ENCODE measurements around the gene GRAP2. TPM values are rescaled to one million over a fixed set of nuclear protein-coding genes. Genes with fewer than 3 reads are reported as not detected.
A peak's percentile ranks its signal among the peaks of the same experiment; 100 is the strongest.
"Not testable (repeated sequence)": the region's sequence is repeated elsewhere in the genome, so short reads cannot be mapped to it uniquely, and the experiment has no call there.

Gene GRAP2
- total RNA-seq, 2 experiments from 2014 or later: 108 to 111 TPM

DNA sequence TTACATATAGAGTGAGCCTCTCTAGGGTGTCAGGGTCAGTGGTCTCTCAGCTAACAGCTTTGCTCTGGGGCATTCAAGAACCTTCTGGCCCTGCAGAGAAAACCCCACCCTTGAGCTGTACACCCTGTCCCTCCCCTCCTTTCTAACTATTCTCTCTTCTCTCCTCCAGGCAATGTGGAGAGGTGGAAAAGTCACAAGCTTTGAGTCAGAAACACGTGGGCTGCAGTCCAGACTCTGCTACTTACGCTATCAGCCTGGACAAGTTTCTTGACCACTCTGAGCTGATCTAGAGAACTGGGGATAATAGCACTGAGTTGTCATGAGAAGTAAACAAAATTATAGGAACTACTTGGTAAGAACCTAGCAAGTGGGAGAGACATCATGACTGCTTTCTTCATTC is 83.1 kb downstream of the GRAP2 start:
- ChIA-PET CTCF (no interaction called here), POLR2A (interaction anchor here (1.2 to 1.5 kb wide), 3 partner anchors 10 to 41 kb away, joined by 3 to 4 read pairs (median 3); partner anchors contain the start of gene FAM83F)
- Mint-ChIP-seq H3K9me3 (no peaks in the 10 kb centered on the region), H3K4me3 (no peak overlapping the region), H3K27ac (no peak overlapping the region), H3K4me1 (peaks cover 20% of the 10 kb centered on the region), H3K36me3 (ENCODE audit: low read depth) (peaks cover 10% of the 10 kb centered on the region), H3K27me3 (peaks cover 6% of the 10 kb centered on the region)
- no peak for DNase-seq

DNA sequence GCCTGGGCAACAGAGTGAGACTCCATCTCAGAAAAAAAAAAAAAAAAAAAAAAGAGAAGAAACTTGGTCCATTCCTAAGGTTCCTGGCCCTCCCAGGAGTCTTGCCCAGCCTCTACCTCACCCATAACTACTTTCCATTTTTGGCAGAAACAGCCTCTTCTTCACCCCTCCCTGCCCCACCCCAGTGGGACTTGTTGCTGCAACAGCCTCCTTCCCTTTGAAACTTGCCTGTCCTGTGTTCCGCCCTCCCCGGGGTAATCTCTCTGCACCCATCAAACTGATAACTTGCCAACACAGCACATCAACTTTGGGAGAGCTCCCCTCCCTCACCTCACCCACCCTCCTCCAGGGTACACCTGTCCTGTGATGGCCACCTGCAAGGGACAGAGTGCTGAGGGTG is 83.9 kb downstream of the GRAP2 start:
- POLR2A ChIA-PET: interaction anchor here (1.2 to 1.5 kb wide), 2 partner anchors 10 to 40 kb away, joined by 3 to 4 read pairs; partner anchors contain the start of gene FAM83F
- Mint-ChIP-seq H3K4me3 (no peak overlapping the region), H3K27ac (no peak overlapping the region)

DNA sequence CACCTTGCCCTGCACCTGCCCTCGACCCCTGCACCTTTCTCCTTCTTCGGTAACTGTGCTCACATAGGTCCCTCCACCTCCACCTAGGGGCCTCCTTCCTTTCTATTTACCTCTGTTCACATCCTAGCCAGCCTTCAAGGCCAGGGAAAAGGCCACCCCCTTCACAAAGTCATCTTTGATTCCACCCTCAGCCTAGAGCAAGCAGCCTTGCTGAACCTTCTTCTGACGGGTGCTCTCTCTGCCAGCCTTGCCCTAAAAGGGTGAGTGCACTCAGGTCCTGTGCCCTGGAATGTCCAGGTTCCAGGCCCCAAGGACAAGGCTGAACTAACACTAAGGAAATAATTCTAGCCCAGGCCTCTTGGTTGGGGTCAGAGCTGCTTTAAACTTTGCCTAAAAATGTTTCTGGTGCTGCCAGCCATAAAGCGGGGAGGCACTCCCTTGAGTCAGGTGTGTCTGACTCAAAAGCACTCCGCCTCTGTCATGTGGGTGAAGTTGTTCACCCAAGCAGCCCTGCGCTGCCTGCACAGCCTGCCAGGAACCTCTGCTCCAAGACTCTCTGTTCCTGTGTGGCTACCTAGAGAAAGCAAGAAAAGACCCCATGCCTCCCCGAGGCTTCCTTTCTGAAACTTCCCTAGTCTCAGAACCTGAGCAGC is 84.6 kb downstream of the GRAP2 start:
- ChIA-PET CTCF (no interaction called here), POLR2A (no interaction called here)
- no peak overlapping the region for H3K27ac Mint-ChIP-seq
- H3K9me3 Mint-ChIP-seq: no peaks in the 10 kb centered on the region
- H3K36me3 Mint-ChIP-seq (ENCODE audit: low read depth): no peaks in the 10 kb centered on the region
- no peak overlapping the region for H3K4me3 Mint-ChIP-seq
- DNase-seq: no peak
- H3K4me1 Mint-ChIP-seq: peaks cover 10% of the 10 kb centered on the region
- peaks cover 14% of the 10 kb centered on the region for H3K27me3 Mint-ChIP-seq

More for the DNA sequence above, 83.9 kb downstream of the GRAP2 start:
- no peak for DNase-seq
- Mint-ChIP-seq H3K4me1 (peaks cover 16% of the 10 kb centered on the region), H3K36me3 (ENCODE audit: low read depth) (peaks cover 4% of the 10 kb centered on the region), H3K9me3 (no peaks in the 10 kb centered on the region), H3K27me3 (peaks cover 13% of the 10 kb centered on the region)
- CTCF ChIA-PET: no interaction called here

DNA sequence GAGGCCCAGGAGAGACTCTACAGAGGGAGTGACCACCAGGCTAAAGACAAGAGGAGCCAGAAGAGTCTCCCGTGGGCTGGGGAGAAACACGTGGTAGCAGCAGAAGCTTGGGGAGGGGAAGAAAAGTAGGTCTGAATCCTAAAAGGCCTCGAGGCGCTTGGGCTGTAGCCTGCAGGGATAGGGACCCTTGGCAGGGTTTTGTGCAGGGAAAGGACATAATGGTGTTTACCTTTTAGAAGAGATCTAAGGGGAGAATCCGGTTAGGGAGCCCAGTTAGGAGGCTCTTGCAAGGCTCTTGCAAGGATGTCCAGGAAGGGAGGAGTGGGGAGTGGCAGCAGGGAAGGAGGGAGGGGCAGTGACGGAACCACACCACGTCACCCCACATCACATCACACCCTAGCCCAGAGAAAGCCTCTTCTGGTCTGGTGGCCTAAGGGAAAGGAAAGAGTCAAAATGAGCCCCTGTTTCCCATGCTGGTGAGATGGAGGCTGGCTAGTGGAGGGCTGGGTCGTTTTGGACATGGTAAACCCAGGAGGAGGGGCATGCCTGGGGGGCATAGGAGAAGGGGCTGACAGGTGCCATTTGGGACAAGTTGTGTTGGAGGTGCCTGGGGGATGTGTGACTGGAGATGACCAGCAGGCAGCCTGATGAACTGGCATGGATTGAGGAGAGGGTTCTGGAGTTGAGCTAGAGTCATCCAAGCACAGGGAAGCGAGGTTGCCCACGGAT is 87.7 kb downstream of the GRAP2 start:
- H3K9me3 Mint-ChIP-seq: no peaks in the 10 kb centered on the region
- no peaks in the 10 kb centered on the region for H3K36me3 Mint-ChIP-seq (ENCODE audit: low read depth)
- POLR2A ChIA-PET: no interaction called here
- peaks cover 33% of the 10 kb centered on the region for H3K27me3 Mint-ChIP-seq
- CTCF ChIA-PET: no interaction called here
- no peak for DNase-seq
- H3K4me1 Mint-ChIP-seq: peaks cover 10% of the 10 kb centered on the region
- no peak overlapping the region for H3K4me3 Mint-ChIP-seq
- no peak overlapping the region for H3K27ac Mint-ChIP-seq

DNA sequence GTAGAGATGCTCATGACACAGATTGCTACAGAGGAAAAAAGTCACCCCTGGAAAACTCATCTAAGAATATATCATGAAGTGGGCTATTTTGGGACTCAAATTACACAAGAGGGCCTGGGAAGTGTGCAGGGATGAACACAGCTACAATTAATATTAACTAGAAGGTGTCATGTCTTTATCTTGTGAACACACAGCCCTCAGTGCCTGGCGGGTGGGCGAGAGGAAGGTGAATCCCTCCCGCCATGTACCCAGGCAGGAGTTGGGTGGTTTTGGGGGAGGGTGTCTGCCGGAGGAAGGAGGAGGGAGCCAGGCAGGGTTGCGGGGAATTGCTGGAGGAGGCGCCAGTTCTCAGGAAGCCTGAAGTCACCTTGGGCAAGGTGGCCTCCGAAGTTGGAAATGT is 88.7 kb downstream of the GRAP2 start:
- ChIA-PET POLR2A (no interaction called here), CTCF (no interaction called here)
- H3K27ac Mint-ChIP-seq: no peak overlapping the region
- peaks cover 17% of the 10 kb centered on the region for H3K4me1 Mint-ChIP-seq
- H3K4me3 Mint-ChIP-seq: no peak overlapping the region
- no peaks in the 10 kb centered on the region for H3K36me3 Mint-ChIP-seq (ENCODE audit: low read depth)
- peaks cover 41% of the 10 kb centered on the region for H3K27me3 Mint-ChIP-seq
- DNase-seq: no peak
- no peaks in the 10 kb centered on the region for H3K9me3 Mint-ChIP-seq

DNA sequence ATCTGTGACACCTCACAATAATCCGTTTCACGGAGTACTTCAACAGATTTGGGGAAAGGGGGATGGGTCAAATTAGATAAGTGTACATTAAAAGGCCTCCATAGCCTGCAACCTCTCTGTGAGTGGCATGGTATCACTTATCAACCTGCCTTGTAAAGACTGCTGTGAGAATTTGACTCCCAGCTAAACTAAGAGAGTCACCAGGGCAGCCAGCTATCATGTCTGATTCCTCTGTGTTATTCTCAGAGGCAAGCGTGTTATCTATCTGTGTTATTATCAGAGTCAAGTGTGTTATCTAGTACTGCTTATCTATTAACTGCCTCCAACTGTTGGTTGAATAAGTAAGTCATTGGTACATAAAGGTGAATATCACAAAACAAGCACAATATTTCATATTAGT is 89.8 kb downstream of the GRAP2 start:
- H3K4me3 Mint-ChIP-seq: no peak overlapping the region
- no peak overlapping the region for H3K27ac Mint-ChIP-seq
- DNase-seq: no peak
- H3K27me3 Mint-ChIP-seq: peaks cover 42% of the 10 kb centered on the region
- CTCF ChIA-PET: interaction anchor here (0.7 kb wide), 1 partner anchor 224 kb away, joined by 3 read pairs; no protein-coding TSS in a partner anchor
- H3K36me3 Mint-ChIP-seq (ENCODE audit: low read depth): no peaks in the 10 kb centered on the region
- POLR2A ChIA-PET: no interaction called here
- H3K4me1 Mint-ChIP-seq: peaks cover 12% of the 10 kb centered on the region
- H3K9me3 Mint-ChIP-seq: no peaks in the 10 kb centered on the region

GRCh38 chr22:39991159-39991860 is 90.4 kb downstream of the GRAP2 start:
- CTCF ChIA-PET: interaction anchor here (0.8 to 0.9 kb wide), 2 partner anchors 49 to 457 kb away, joined by 3 read pairs; no protein-coding TSS in a partner anchor
- no peak for DNase-seq
- Mint-ChIP-seq H3K27me3 (peaks cover 48% of the 10 kb centered on the region), H3K9me3 (no peaks in the 10 kb centered on the region), H3K4me1 (peaks cover 10% of the 10 kb centered on the region), H3K36me3 (ENCODE audit: low read depth) (no peaks in the 10 kb centered on the region), H3K4me3 (no peak overlapping the region), H3K27ac (no peak overlapping the region)
- POLR2A ChIA-PET: no interaction called here

- CTCF ChIA-PET: interaction anchor here (0.8 to 0.9 kb wide), 2 partner anchors 50 to 458 kb away, joined by 3 read pairs; no protein-coding TSS in a partner anchor
- Mint-ChIP-seq H3K27ac (no peak overlapping the region), H3K4me1 (peaks cover 10% of the 10 kb centered on the region), H3K36me3 (ENCODE audit: low read depth) (no peaks in the 10 kb centered on the region), H3K4me3 (no peak overlapping the region), H3K27me3 (peaks cover 58% of the 10 kb centered on the region), H3K9me3 (no peaks in the 10 kb centered on the region)
- POLR2A ChIA-PET: no interaction called here
- no peak for DNase-seq
Observed at GRCh38 chr22:39992088-39992826, 91.4 kb downstream of the GRAP2 start.

- H3K4me3 Mint-ChIP-seq; POLR2A ChIA-PET; H3K36me3 Mint-ChIP-seq (ENCODE audit: low read depth); DNase-seq; H3K27ac Mint-ChIP-seq; H3K9me3 Mint-ChIP-seq; CTCF ChIA-PET: not testable (repeated sequence)
- H3K27me3 Mint-ChIP-seq: peaks cover 61% of the 10 kb centered on the region
- peaks cover 10% of the 10 kb centered on the region for H3K4me1 Mint-ChIP-seq
Observed at GRCh38 chr22:39992894-39993293, 92.0 kb downstream of the GRAP2 start.

DNA sequence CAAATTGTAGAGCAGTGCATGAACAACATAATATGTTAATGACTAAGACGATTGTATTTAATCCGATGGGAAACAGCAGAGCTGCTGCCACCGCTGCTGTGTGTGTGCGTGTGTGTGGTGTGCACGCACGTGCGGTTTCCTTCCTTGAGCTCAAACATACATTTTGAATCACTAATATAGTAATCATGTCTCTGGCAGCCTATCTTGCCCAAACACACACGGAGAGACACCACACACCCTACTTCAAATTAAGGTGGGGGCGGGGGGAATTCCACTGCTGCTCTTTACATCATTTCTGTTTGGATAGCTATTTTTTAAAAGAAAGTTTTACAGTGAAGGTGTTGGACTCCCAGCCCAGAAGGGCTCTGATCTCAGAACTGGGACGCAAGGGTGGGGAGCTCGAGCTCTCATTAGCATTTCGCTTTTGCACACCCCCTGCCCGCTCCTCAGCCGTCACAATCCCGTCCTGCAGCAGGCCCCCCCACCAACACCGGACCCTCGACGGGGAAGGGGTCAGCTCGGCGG is 93.2 kb downstream of the GRAP2 start:
- Mint-ChIP-seq H3K4me3 (peak overlapping the region; percentile 13), H3K4me1 (peaks cover 7% of the 10 kb centered on the region), H3K27me3 (peaks cover 54% of the 10 kb centered on the region), H3K9me3 (no peaks in the 10 kb centered on the region), H3K27ac (no peak overlapping the region), H3K36me3 (ENCODE audit: low read depth) (no peaks in the 10 kb centered on the region)
- DNase-seq: peak; percentile 32
- CTCF ChIA-PET: interaction anchor here (0.6 to 0.7 kb wide), 2 partner anchors 31 to 478 kb away, joined by 3 to 4 read pairs; no protein-coding TSS in a partner anchor
- POLR2A ChIA-PET: interaction anchor here (1.1 to 1.2 kb wide), 3 partner anchors 10 to 32 kb away, joined by 3 to 4 read pairs (median 4); no protein-coding TSS in a partner anchor

- ChIA-PET CTCF (no interaction called here), POLR2A (interaction anchor here (1.1 to 1.2 kb wide), 3 partner anchors 11 to 33 kb away, joined by 3 to 4 read pairs (median 4); no protein-coding TSS in a partner anchor)
- DNase-seq: peak; percentile 26
- Mint-ChIP-seq H3K36me3 (ENCODE audit: low read depth) (no peaks in the 10 kb centered on the region), H3K4me3 (peak within 1 kb of the TSS; percentile 13), H3K9me3 (no peaks in the 10 kb centered on the region), H3K27ac (no peak within 1 kb of the TSS), H3K27me3 (peaks cover 50% of the 10 kb centered on the region), H3K4me1 (peaks cover 7% of the 10 kb centered on the region)
Observed at GRCh38 chr22:39994566-39995392, 93.9 kb downstream of the GRAP2 start, which contains the start of gene FAM83F. FAM83F (plus strand) TSS chr22:39994954; CDS start chr22:39995043, 89 bp downstream.

Measured in activated CD4-positive, alpha-beta memory T cell treated with anti-CD3 and anti-CD28 coated beads, Interleukin-2, amount 10 ng/mL, durations not matched to agents 7 days and 5 days (primary cell).